GM23248 (cell line): ENCODE data around the gene CLRN1. TPM values are rescaled to one million over a fixed set of nuclear protein-coding genes. Genes with fewer than 3 reads are reported as not detected.

ENCODE experiments used
- DNase-seq: peaks from one replicate; pipeline ENCODE4 v3.0.0-alpha.2; 2015
- H2AFZ ChIP-seq: fragments of 200-600 bp; sonication (generic); 2 replicates; pipeline ENCODE4 v1.6.1; 2016; ENCODE audit warnings: antibody characterized with exemption
- H3F3A ChIP-seq: fragments of 200-600 bp; sonication (generic); 2 replicates; pipeline ENCODE4 v1.6.1; 2016; ENCODE audit warnings: mild to moderate bottlenecking, antibody characterized with exemption, mixed run types; ENCODE audit not compliant: insufficient read depth
- H3K27ac ChIP-seq: fragments of 200-600 bp; sonication (generic); 2 replicates; pipeline ENCODE4 v1.5.1; 2016; ENCODE audit warnings: mild to moderate bottlenecking
- H3K27me3 ChIP-seq: fragments of 200-600 bp; sonication (generic); replicated peaks from 2 replicates; pipeline ENCODE4 v1.6.1; 2016; ENCODE audit warnings: mild to moderate bottlenecking; ENCODE audit not compliant: insufficient read depth
- H3K36me3 ChIP-seq: fragments of 200-600 bp; sonication (generic); 2 replicates; pipeline ENCODE4 v1.6.1; 2016; ENCODE audit warnings: low read depth, mild to moderate bottlenecking
- H3K4me1 ChIP-seq: fragments of 200-600 bp; sonication (generic); 2 replicates; pipeline ENCODE4 v1.6.1; 2016; ENCODE audit warnings: mild to moderate bottlenecking; ENCODE audit not compliant: insufficient read depth
- H3K4me2 ChIP-seq: fragments of 200-600 bp; sonication (generic); one replicate; pipeline ENCODE4 v1.6.1; 2016; ENCODE audit warnings: mild to moderate bottlenecking; ENCODE audit not compliant: unreplicated experiment
- H3K4me3 ChIP-seq: fragments of 200-600 bp; sonication (generic); 2 replicates; pipeline ENCODE4 v1.5.1; 2016; ENCODE audit warnings: mild to moderate bottlenecking
- H3K79me2 ChIP-seq: fragments of 200-600 bp; sonication (generic); 2 replicates; pipeline ENCODE4 v1.6.1; 2016; ENCODE audit warnings: mild to moderate bottlenecking; ENCODE audit not compliant: insufficient read depth
- H3K9ac ChIP-seq: fragments of 200-600 bp; sonication (generic); 2 replicates; pipeline ENCODE4 v1.6.1; 2016; ENCODE audit warnings: mild to moderate bottlenecking
- H3K9me2 ChIP-seq: fragments of 200-600 bp; sonication (generic); 2 replicates; pipeline ENCODE4 v1.6.1; 2016; ENCODE audit warnings: mixed run types, mild to moderate bottlenecking, moderate library complexity; ENCODE audit not compliant: insufficient read depth
- H3K9me3 ChIP-seq: fragments of 200-600 bp; sonication (generic); one replicate; pipeline ENCODE4 v1.6.1; 2017; ENCODE audit warnings: low read depth
- H4K20me1 ChIP-seq: fragments of 200-600 bp; sonication (generic); 2 replicates; pipeline ENCODE4 v1.6.0; 2016; ENCODE audit not compliant: insufficient read depth
- EZH2 ChIP-seq: fragments of 200-600 bp; sonication (generic); IDR thresholded peaks from 2 replicates; pipeline ENCODE4 v1.6.1; 2018; ENCODE audit warnings: antibody characterized with exemption, mild to moderate bottlenecking; ENCODE audit not compliant: insufficient read depth, poor library complexity, severe bottlenecking
- EZH2phosphoT487 ChIP-seq: fragments of 200-600 bp; sonication (generic); IDR thresholded peaks from 2 replicates; pipeline ENCODE4 v1.6.1; 2018; ENCODE audit warnings: antibody characterized with exemption, moderate library complexity, mild to moderate bottlenecking, low read depth; ENCODE audit not compliant: insufficient read depth
- WGBS, 2 experiments: methylation state at CpG; one replicate each; pipeline ENCODE4 v1.1.6; 2015 to 2017; ENCODE audit warnings: low lambda C conversion rate in 2 of 2, low coverage in 1 of 2; ENCODE audit errors: missing lambda C conversion rate in 2 of 2; 5-methylcytosine and 5-hydroxymethylcytosine counted together
- in situ Hi-C: fragments of 300-500 bp; cut with MboI; formaldehyde crosslinking; loops from 2 replicates; pipeline ENCODE4 v1.15.0; 2020
- polyA plus RNA-seq: library from polyadenylated mRNA; unstranded; fragments of >200 nt; fragmentation: Nextera tagmentation; extraction: Ambion mirVana; gene quantifications from 2 replicates; pipeline ENCODE4 v1.2.1, GENCODE V29; 2016
- total RNA-seq: library from RNA; depleted of rRNA; stranded (reverse); fragments of >200 nt; shearing (Covaris generic); gene quantifications from 2 replicates; pipeline ENCODE4 v1.2.3, GENCODE V29; 2014

Gene CLRN1
- total and polyA plus RNA-seq, 2 experiments from 2014 or later: not detected

- no peaks in the 10 kb centered on the region for H3F3A ChIP-seq
- TF ChIP-seq EZH2 (no peak), EZH2phosphoT487 (no peak)
- no peak for DNase-seq
- no peaks in the 10 kb centered on the region for H4K20me1 ChIP-seq
- H3K27me3 ChIP-seq: peaks cover 17% of the 10 kb centered on the region
- no peak overlapping the region for H3K27ac ChIP-seq
- no peak overlapping the region for H3K9ac ChIP-seq
- WGBS, 2 experiments: 88 to 93% methylated on average over 6 of the region's 6 CpGs
- H3K4me1 ChIP-seq: no peaks in the 10 kb centered on the region
- no peaks in the 10 kb centered on the region for H3K9me3 ChIP-seq
- H3K79me2 ChIP-seq: no peaks in the 10 kb centered on the region
- no peaks in the 10 kb centered on the region for H3K9me2 ChIP-seq
- H3K36me3 ChIP-seq: no peaks in the 10 kb centered on the region
- no peak overlapping the region for H3K4me2 ChIP-seq
- H3K4me3 ChIP-seq: no peak overlapping the region
- in situ Hi-C loops: no loop called here
- H2AFZ ChIP-seq: no peak overlapping the region
Measured at GRCh38 chr3:150889106-150889505, 83.4 kb downstream of the CLRN1 start.

- peaks cover 31% of the 10 kb centered on the region for H3K27me3 ChIP-seq
- in situ Hi-C loops: no loop called here
- no peak overlapping the region for H3K9ac ChIP-seq
- H3F3A ChIP-seq: no peaks in the 10 kb centered on the region
- no peaks in the 10 kb centered on the region for H3K36me3 ChIP-seq
- no peak overlapping the region for H2AFZ ChIP-seq
- H4K20me1 ChIP-seq: no peaks in the 10 kb centered on the region
- TF ChIP-seq EZH2phosphoT487 (no peak), EZH2 (no peak)
- peak; percentile 23 for DNase-seq
- no peak overlapping the region for H3K27ac ChIP-seq
- H3K4me3 ChIP-seq: no peak overlapping the region
- H3K4me1 ChIP-seq: no peaks in the 10 kb centered on the region
- H3K9me2 ChIP-seq: no peaks in the 10 kb centered on the region
- WGBS, 2 experiments: 71 to 73% methylated on average over 2 of the region's 2 CpGs
- no peaks in the 10 kb centered on the region for H3K79me2 ChIP-seq
- no peaks in the 10 kb centered on the region for H3K9me3 ChIP-seq
- no peak overlapping the region for H3K4me2 ChIP-seq
Measured at GRCh38 chr3:150887031-150887430, 85.5 kb downstream of the CLRN1 start.

GRCh38 chr3:150885535-150885934 lies 87.0 kb downstream of the CLRN1 start:
- Histone ChIP-seq H3K9me3 (no peaks in the 10 kb centered on the region), H3F3A (no peaks in the 10 kb centered on the region), H3K79me2 (no peaks in the 10 kb centered on the region), H2AFZ (no peak overlapping the region), H3K27me3 (peaks cover 31% of the 10 kb centered on the region), H4K20me1 (no peaks in the 10 kb centered on the region), H3K9me2 (no peaks in the 10 kb centered on the region), H3K27ac (no peak overlapping the region), H3K4me2 (no peak overlapping the region), H3K4me1 (no peaks in the 10 kb centered on the region), H3K36me3 (no peaks in the 10 kb centered on the region), H3K4me3 (no peak overlapping the region), H3K9ac (no peak overlapping the region)
- TF ChIP-seq EZH2phosphoT487 (no peak), EZH2 (no peak)
- in situ Hi-C loops: no loop called here
- no peak for DNase-seq
- WGBS, 2 experiments: 29 to 30% methylated on average over 3 of the region's 3 CpGs

- Histone ChIP-seq H3K9ac (no peak overlapping the region), H3K4me1 (no peaks in the 10 kb centered on the region), H3K79me2 (no peaks in the 10 kb centered on the region), H3F3A (no peaks in the 10 kb centered on the region), H3K27me3 (peaks cover 34% of the 10 kb centered on the region), H3K36me3 (no peaks in the 10 kb centered on the region), H3K9me2 (no peaks in the 10 kb centered on the region), H3K9me3 (no peaks in the 10 kb centered on the region), H3K4me2 (no peak overlapping the region), H4K20me1 (no peaks in the 10 kb centered on the region), H3K27ac (no peak overlapping the region), H2AFZ (no peak overlapping the region), H3K4me3 (no peak overlapping the region)
- in situ Hi-C loops: no loop called here
- 54 to 58% methylated on average over 2 of the region's 2 CpGs for WGBS, 2 experiments
- no peak for DNase-seq
- no peak for TF ChIP-seq EZH2phosphoT487
- TF ChIP-seq EZH2: no peak
Measured at GRCh38 chr3:150878996-150879575, 93.4 kb downstream of the CLRN1 start.

- Histone ChIP-seq H3K27me3 (peaks cover 26% of the 10 kb centered on the region), H3K9ac (no peak overlapping the region), H2AFZ (no peak overlapping the region), H3K4me1 (no peaks in the 10 kb centered on the region), H3K9me3 (no peaks in the 10 kb centered on the region), H3K36me3 (no peaks in the 10 kb centered on the region), H3K4me2 (no peak overlapping the region), H3K9me2 (no peaks in the 10 kb centered on the region), H4K20me1 (no peaks in the 10 kb centered on the region), H3F3A (no peaks in the 10 kb centered on the region), H3K79me2 (no peaks in the 10 kb centered on the region), H3K27ac (no peak overlapping the region), H3K4me3 (no peak overlapping the region)
- TF ChIP-seq EZH2 (no peak), EZH2phosphoT487 (no peak)
- in situ Hi-C loops: no loop called here
- 91 to 96% methylated on average over 1 of the region's 1 CpG for WGBS, 2 experiments
- no peak for DNase-seq
Measured at GRCh38 chr3:150878290-150878689, 94.2 kb downstream of the CLRN1 start.
